GM18505 (cell line): Measurements from ENCODE around the gene SPIN2B.
A peak's percentile ranks its signal among the peaks of the same experiment; 100 is the strongest.
"Not testable (repeated sequence)": the region's sequence is repeated elsewhere in the genome, so short reads cannot be mapped to it uniquely, and the experiment has no call there.

Source experiments
- ATAC-seq: cut with Tn5 transposase; IDR thresholded peaks from one replicate; pipeline ENCODE4 v1.9.1; 2021; ENCODE audit not compliant: unreplicated experiment
- POLR2A ChIP-seq: IDR thresholded peaks from 4 replicates; pipeline ENCODE4 v1.6.1; 2011; ENCODE audit warnings: borderline replicate concordance; ENCODE audit not compliant: insufficient read depth, insufficient read length; ENCODE audit errors: extremely low read depth

Gene SPIN2B

GRCh38 chrX:57121162-57121755 is at the start of gene SPIN2B:
Gene SPIN2B, minus strand, starts transcription at chrX:57121548.
- peak; percentile 99 for ATAC-seq
- TF ChIP-seq POLR2A = peak; percentile 78

GRCh38 chrX:57156397-57157049 is 35.2 kb upstream of the SPIN2B start:
- no peak for ATAC-seq
- TF ChIP-seq POLR2A = no peak

- TF ChIP-seq POLR2A = no peak
- ATAC-seq = no peak
Measured at GRCh38 chrX:57155171-57155570, 33.8 kb upstream of the SPIN2B start.

GRCh38 chrX:57152222-57152621 is 30.9 kb upstream of the SPIN2B start:
- not testable (repeated sequence) for ATAC-seq

GRCh38 chrX:57138674-57139073 is 17.3 kb upstream of the SPIN2B start:
- no peak for TF ChIP-seq POLR2A
- no peak for ATAC-seq

GRCh38 chrX:57137501-57137900 is 16.2 kb upstream of the SPIN2B start:
- no peak for ATAC-seq

GRCh38 chrX:57137073-57137472 is 15.7 kb upstream of the SPIN2B start, which contains the start of gene SPIN2A:
Gene SPIN2A, minus strand, starts transcription at chrX:57137397. Its CDS starts 800 bp downstream, at chrX:57136597.
- not testable (repeated sequence) for ATAC-seq

More at GRCh38 chrX:57137501-57137900, 16.2 kb upstream of the SPIN2B start:
- no peak for TF ChIP-seq POLR2A

- not testable (repeated sequence) for ATAC-seq
Measured at GRCh38 chrX:57136589-57136988, 15.2 kb upstream of the SPIN2B start.

- TF ChIP-seq POLR2A = no peak
- no peak for ATAC-seq
Measured at GRCh38 chrX:57135287-57135686, 13.9 kb upstream of the SPIN2B start.

- no peak for ATAC-seq
- TF ChIP-seq POLR2A = no peak
Measured at GRCh38 chrX:57134702-57135101, 13.4 kb upstream of the SPIN2B start.

- TF ChIP-seq POLR2A = no peak
- no peak for ATAC-seq
Measured at GRCh38 chrX:57133706-57134105, 12.4 kb upstream of the SPIN2B start.

- ATAC-seq = not testable (repeated sequence)
Measured at GRCh38 chrX:57133284-57133683, 11.9 kb upstream of the SPIN2B start.

- no peak for ATAC-seq
- TF ChIP-seq POLR2A = no peak
Measured at GRCh38 chrX:57132046-57132445, 10.7 kb upstream of the SPIN2B start.

GRCh38 chrX:57121816-57122215 is 468 bp upstream of the SPIN2B start:
- TF ChIP-seq POLR2A = no peak
- ATAC-seq = no peak

GRCh38 chrX:57120619-57121161 is 658 bp downstream of the SPIN2B start:
- not testable (repeated sequence) for ATAC-seq
